CD8-positive, alpha-beta memory T cell (primary cell): Measurements from ENCODE around the gene LDB3. TPM values are rescaled to one million over a fixed set of nuclear protein-coding genes. Genes with fewer than 3 reads are reported as not detected.

ENCODE experiments used
- CTCF ChIA-PET: fragments of 350-600 bp; sonication (Branson Sonifier 250); formaldehyde crosslinking; loops from one replicate; lab custom pipeline; 2021; ENCODE audit warnings: antibody characterized with exemption; lab: Charles Lee
- POLR2A ChIA-PET: fragments of 350-600 bp; sonication (Branson Sonifier 250); formaldehyde crosslinking; loops from one replicate; lab custom pipeline; 2021; ENCODE audit warnings: antibody characterized with exemption; lab: Charles Lee
- DNase-seq, 5 donors: peaks; one replicate each; pipeline versions ENCODE4 v3.0.0 to v3.0.0-alpha.2; 2020 to 2022; ENCODE audit warnings: mixed read lengths in 1 of 5
- H3K27ac ChIP-seq: one replicate; pipeline ENCODE4 v1.7.0; 2013; ENCODE audit warnings: low read depth, mild to moderate bottlenecking, low read length, moderate library complexity
- H3K27me3 ChIP-seq: 2 replicates; pipeline ENCODE4 v1.7.0; 2013; ENCODE audit warnings: low read length, mild to moderate bottlenecking; ENCODE audit not compliant: insufficient read depth, poor library complexity, severe bottlenecking
- H3K36me3 ChIP-seq: 2 replicates; pipeline ENCODE4 v1.7.0; 2013; ENCODE audit warnings: mild to moderate bottlenecking, low read length, moderate library complexity; ENCODE audit not compliant: insufficient read depth
- H3K4me1 ChIP-seq: 2 replicates; pipeline ENCODE4 v1.7.0; 2013; ENCODE audit warnings: mild to moderate bottlenecking, low read length, moderate library complexity; ENCODE audit not compliant: insufficient read depth
- H3K4me3 ChIP-seq: 2 replicates; pipeline ENCODE4 v1.7.0; 2013; ENCODE audit warnings: mild to moderate bottlenecking, low read length
- H3K9me3 ChIP-seq: 2 replicates; pipeline ENCODE4 v1.7.0; 2013; ENCODE audit warnings: mild to moderate bottlenecking, low read length
- H3K27ac Mint-ChIP-seq, 8 donors: one replicate each; pipeline ENCODE4 v1.8.0; 2020 to 2021; ENCODE audit warnings: mixed read lengths in 8 of 8, mild to moderate bottlenecking in 6 of 8, inconsistent platforms in 3 of 8, moderate library complexity in 3 of 8
- H3K27me3 Mint-ChIP-seq, 2 donors: one replicate each; pipeline ENCODE4 v1.8.0; 2020 to 2021; ENCODE audit warnings: mixed read lengths in 2 of 2, mild to moderate bottlenecking in 1 of 2, moderate library complexity in 1 of 2
- H3K36me3 Mint-ChIP-seq, 3 donors: one replicate each; pipeline ENCODE4 v1.8.0; 2020 to 2021; ENCODE audit warnings: mixed read lengths in 3 of 3, inconsistent platforms in 1 of 3, mild to moderate bottlenecking in 1 of 3
- H3K4me1 Mint-ChIP-seq, 3 donors: one replicate each; pipeline ENCODE4 v1.8.0; 2020 to 2021; ENCODE audit warnings: mixed read lengths in 3 of 3, inconsistent platforms in 1 of 3, mild to moderate bottlenecking in 1 of 3
- H3K4me3 Mint-ChIP-seq, 7 donors: one replicate each; pipeline ENCODE4 v1.8.0; 2020 to 2021; ENCODE audit warnings: mixed read lengths in 7 of 7, mild to moderate bottlenecking in 6 of 7, moderate library complexity in 4 of 7, inconsistent platforms in 2 of 7
- H3K9me3 Mint-ChIP-seq, 5 donors: one replicate each; pipeline ENCODE4 v1.8.0; 2020 to 2022; ENCODE audit warnings: mixed read lengths in 5 of 5, mild to moderate bottlenecking in 3 of 5, moderate library complexity in 2 of 5, inconsistent platforms in 1 of 5
- polyA plus RNA-seq: library from polyadenylated mRNA; unstranded; fragments of 300-500 nt; fragmentation: Illumina TruSeq; gene quantifications from one replicate; pipeline ENCODE4 v1.2.3, GENCODE V29; 2021
- total RNA-seq, 2 experiments: library from RNA; stranded (reverse); gene quantifications; one replicate each; pipeline ENCODE4 v1.2.3, GENCODE V29; 2021

LDB3 gene
- total and polyA plus RNA-seq, 3 experiments from 2014 or later, result 0.04 to 0.07 TPM; not detected in 1

DNA sequence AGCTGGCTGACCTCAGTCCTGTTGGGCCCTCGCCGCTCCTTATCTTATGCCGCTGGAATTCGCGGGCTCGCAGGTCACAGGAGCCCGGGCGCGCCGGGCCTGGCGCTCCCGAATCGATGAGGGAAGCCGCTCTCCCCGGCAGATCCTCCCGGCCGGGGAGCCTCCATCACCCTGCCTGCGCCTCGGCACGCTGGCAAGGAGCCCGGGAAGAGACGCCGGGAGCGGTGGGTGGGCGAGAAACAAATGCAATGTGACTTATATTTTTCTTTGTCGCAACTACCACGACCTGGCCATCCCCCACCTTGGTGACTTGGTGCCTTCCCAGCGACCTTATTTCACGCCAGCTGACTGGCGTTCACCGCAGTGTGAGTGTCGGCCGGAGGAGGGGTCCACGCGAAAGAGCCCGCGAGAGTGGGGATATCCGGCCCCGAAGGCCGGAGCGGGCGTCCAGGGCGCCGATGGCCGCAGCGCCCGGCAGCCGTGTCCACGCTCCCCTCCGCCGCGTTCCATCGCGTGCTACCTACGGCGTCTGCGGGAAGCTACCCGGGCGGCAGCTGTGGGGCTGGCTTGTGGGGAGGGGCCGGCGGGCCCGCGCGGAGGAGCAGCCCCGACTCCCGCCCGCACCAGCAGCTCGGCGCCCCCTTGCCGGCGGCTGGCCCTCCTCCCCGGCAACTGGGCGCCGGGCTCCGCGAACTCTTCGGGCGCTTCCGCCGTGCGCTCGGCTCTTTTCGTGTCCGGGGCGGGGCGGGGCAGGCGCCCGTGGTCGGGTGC lies 87.6 kb downstream of the LDB3 start:
- H3K9me3 Mint-ChIP-seq, result no peaks in the 10 kb centered on the region
- Histone ChIP-seq H3K4me3 (peak overlapping the region; percentile 73), H3K9me3 (no peaks in the 10 kb centered on the region), H3K27ac (peak overlapping the region; percentile 79), H3K36me3 (no peaks in the 10 kb centered on the region), H3K4me1 (peaks cover 14% of the 10 kb centered on the region), H3K27me3 (no peaks in the 10 kb centered on the region)
- POLR2A ChIA-PET, result interaction anchor here (1.0 kb wide), 1 partner anchor 215 kb away, joined by 4 read pairs; no protein-coding TSS in a partner anchor
- peaks cover 1 to 8% of the 10 kb centered on the region in 2 donors for H3K27me3 Mint-ChIP-seq
- H3K4me3 Mint-ChIP-seq, result peak overlapping the region; percentile 84 to 94 (median 89)
- peaks cover 0 to 4% (median 0%) of the 10 kb centered on the region in 3 donors for H3K36me3 Mint-ChIP-seq
- DNase-seq, result peak; percentile 79 to 89 (median 85)
- H3K4me1 Mint-ChIP-seq, result peaks cover 26 to 53% (median 45%) of the 10 kb centered on the region in 3 donors
- H3K27ac Mint-ChIP-seq, result peak overlapping the region in 7 of 8 donors; percentile 41 to 87 (median 72)
- CTCF ChIA-PET, result no interaction called here

DNA sequence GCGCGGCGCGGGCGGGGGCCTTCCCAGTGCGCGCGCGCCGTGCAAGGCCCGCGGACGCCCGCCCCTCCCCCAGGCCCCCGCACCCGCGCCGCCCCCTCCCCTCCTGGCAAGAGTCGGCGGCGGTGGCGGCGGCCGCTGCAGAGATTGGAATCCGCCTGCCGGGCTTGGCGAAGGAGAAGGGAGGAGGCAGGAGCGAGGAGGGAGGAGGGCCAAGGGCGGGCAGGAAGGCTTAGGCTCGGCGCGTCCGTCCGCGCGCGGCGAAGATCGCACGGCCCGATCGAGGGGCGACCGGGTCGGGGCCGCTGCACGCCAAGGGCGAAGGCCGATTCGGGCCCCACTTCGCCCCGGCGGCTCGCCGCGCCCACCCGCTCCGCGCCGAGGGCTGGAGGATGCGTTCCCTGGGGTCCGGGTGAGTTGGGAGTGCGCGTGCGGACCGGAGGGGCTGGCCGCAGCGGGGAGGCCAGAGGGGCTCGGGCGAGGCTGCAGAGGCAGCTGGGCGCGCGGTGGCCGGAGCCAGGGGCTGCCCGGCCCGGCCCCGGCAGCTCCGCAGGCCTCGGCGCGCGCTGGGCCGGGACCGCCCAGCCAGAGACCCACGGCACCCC lies 88.3 kb downstream of the LDB3 start, which contains the start of gene BMPR1A:
BMPR1A (plus strand) TSS at position 109 of the 602 bp plus-strand sequence. CDS start 119,400 bp downstream, outside the sequence.
- Mint-ChIP-seq H3K4me3 (peak within 1 kb of the TSS; percentile 88 to 99 (median 93)), H3K9me3 (no peaks in the 10 kb centered on the region), H3K27ac (peak within 1 kb of the TSS; percentile 41 to 96 (median 88)), H3K36me3 (peaks cover 0 to 4% (median 0%) of the 10 kb centered on the region in 3 donors), H3K4me1 (peaks cover 26 to 60% (median 52%) of the 10 kb centered on the region in 3 donors), H3K27me3 (peaks cover 1 to 8% of the 10 kb centered on the region in 2 donors)
- Histone ChIP-seq H3K36me3 (no peaks in the 10 kb centered on the region), H3K27ac (peak within 1 kb of the TSS; percentile 79), H3K4me3 (peak within 1 kb of the TSS; percentile 73), H3K9me3 (no peaks in the 10 kb centered on the region), H3K4me1 (peaks cover 14% of the 10 kb centered on the region), H3K27me3 (no peaks in the 10 kb centered on the region)
- ChIA-PET CTCF (interaction anchor here (1.5 kb wide), 1 partner anchor 337 kb away, joined by 3 read pairs; no protein-coding TSS in a partner anchor), POLR2A (interaction anchor here (1.0 kb wide), 1 partner anchor 214 kb away, joined by 4 read pairs; no protein-coding TSS in a partner anchor)
- peak in 2 of 5 donors; percentile 4 to 14 for DNase-seq

DNA sequence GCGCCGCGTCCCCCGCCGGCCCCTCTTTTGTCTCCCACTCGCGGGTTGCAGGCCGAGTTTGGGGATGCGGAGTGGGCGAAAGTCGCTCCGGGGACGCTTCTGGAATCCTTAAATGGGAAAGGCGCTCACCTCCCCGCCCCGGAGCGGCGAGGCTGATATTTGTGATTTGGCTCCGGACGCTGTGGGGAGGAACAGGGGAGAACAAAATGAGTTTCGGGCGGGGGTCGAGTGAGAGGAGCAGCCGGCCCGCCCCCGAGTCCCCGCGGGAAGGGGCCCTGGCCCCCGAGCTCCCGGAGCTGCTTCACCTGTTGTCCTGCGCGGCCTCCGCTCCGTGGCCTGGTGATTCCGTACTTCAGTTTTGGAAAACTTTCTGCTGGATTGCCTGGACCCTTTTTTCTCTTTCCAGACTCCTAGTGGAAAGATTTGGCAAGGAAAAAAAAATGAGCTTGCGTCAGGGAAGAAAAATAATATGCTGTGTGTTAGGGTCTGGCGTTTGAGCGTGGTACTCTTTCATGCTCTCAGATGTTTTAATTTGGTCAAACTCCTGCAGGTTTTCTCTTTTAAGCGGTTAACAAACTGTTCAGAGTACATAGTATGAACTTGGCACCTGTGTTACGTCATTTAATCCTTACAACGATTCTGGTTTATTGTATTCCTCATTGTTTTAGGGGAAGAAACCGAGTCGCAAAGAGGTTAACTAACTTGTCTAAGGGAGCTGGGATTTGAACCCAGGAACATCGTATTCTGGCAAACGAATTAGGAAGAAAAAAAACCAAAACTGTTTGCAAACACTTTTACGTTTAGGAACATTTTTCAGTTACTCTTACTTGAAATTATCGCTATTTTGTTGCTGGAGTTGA lies 89.0 kb downstream of the LDB3 start:
- Mint-ChIP-seq H3K27me3 (peaks cover 2 to 8% of the 10 kb centered on the region in 2 donors), H3K4me1 (peaks cover 28 to 65% (median 57%) of the 10 kb centered on the region in 3 donors), H3K27ac (peak overlapping the region in 7 of 8 donors; percentile 30 to 96 (median 86)), H3K36me3 (peaks cover 0 to 4% (median 0%) of the 10 kb centered on the region in 3 donors), H3K4me3 (peak overlapping the region; percentile 88 to 99 (median 92)), H3K9me3 (no peaks in the 10 kb centered on the region)
- peak in 4 of 5 donors; percentile 2 to 16 (median 10) for DNase-seq
- no peaks in the 10 kb centered on the region for H3K9me3 ChIP-seq
- CTCF ChIA-PET, result interaction anchor here (1.5 kb wide), 1 partner anchor 336 kb away, joined by 3 read pairs; no protein-coding TSS in a partner anchor
- H3K27me3 ChIP-seq, result no peaks in the 10 kb centered on the region
- H3K36me3 ChIP-seq, result no peaks in the 10 kb centered on the region
- H3K27ac ChIP-seq, result peak overlapping the region; percentile 48
- peak overlapping the region; percentile 53 for H3K4me3 ChIP-seq
- peaks cover 14% of the 10 kb centered on the region for H3K4me1 ChIP-seq
- POLR2A ChIA-PET, result interaction anchor here (0.7 kb wide), 1 partner anchor 39 kb away, joined by 3 read pairs; no protein-coding TSS in a partner anchor

DNA sequence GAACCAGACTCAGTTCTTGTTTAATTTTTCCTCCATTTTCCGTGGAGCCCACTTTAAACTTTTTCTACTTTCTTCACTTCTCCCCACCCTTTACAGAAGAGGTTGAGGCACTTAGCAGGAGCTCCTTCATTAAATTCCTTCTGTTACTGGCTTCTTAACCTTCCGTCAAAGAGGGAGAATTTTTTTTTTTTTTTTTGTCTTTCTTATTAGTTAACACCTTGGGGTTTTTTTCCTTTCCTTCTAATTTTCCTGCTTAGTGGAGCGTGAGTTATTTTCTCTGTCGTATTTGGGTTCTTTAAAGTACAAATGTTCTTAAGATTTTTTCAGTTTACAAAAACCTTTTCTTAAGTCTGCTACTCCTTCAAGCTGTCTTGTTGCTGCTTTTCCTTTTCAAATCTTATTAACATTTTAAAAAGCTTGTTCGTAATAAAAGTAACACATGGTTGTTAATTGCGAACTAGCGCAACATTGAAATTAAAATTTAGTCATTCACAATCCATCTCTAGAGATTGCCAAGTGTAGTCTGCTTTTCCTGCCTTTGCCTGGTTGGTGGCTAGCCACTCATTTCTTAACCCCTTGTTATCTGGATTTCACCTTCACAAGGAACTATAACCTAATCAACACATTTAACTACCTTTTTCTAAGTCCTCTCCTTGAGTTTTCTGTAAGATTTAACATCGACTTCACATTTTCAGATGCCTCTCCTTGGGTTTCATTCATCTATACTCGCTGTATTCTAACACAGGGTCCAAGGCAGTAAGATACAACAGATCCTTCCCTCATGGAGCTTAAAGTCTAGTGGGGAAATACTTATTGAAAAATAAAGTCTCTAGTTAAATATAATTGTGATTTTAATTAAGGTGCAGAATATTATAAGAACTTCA lies 90.1 kb downstream of the LDB3 start:
- H3K27me3 Mint-ChIP-seq, result peaks cover 4 to 8% of the 10 kb centered on the region in 2 donors
- CTCF ChIA-PET, result no interaction called here

DNA sequence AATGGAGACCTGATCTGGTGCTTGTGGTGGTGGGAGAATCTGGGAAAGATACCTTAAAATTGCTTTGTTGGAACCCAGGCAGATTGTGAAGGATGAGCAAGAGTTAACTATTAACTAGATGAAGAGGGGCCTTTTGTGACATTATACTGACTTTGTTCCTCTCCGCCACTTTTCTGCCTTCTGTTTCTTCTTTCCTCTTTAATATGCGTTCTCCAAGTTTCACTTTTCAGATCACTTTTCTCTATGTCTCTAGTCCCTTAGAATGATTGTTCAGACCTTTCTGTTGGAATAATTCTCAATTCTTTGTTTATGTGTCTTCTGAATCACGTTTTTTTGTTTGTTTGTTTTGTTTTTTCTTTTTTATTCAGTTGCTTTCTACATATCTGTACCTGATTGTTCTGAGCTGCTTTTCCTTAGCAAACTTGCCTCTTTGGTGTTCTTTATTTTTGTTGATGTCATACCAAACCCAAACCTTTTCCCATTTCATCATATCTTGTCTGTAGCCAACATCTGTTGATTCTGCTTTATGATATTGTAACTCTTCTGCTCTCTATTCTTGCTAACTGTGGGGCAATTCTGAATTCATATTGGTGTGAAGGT lies 90.9 kb downstream of the LDB3 start:
- Histone ChIP-seq H3K27me3 (no peaks in the 10 kb centered on the region), H3K9me3 (no peaks in the 10 kb centered on the region), H3K4me3 (no peak overlapping the region), H3K36me3 (no peaks in the 10 kb centered on the region), H3K27ac (no peak overlapping the region), H3K4me1 (peaks cover 14% of the 10 kb centered on the region)
- peaks cover 0 to 4% (median 0%) of the 10 kb centered on the region in 3 donors for H3K36me3 Mint-ChIP-seq
- H3K4me1 Mint-ChIP-seq, result peaks cover 29 to 54% (median 53%) of the 10 kb centered on the region in 3 donors
- no peaks in the 10 kb centered on the region for H3K9me3 Mint-ChIP-seq
- peak overlapping the region in 1 of 8 donors; percentile 43 for H3K27ac Mint-ChIP-seq
- DNase-seq, result no peak
- CTCF ChIA-PET, result no interaction called here
- POLR2A ChIA-PET, result no interaction called here
- H3K27me3 Mint-ChIP-seq, result peaks cover 4 to 8% of the 10 kb centered on the region in 2 donors
- H3K4me3 Mint-ChIP-seq, result peak overlapping the region in 6 of 7 donors; percentile 3 to 99 (median 70)

More for the DNA sequence above, 90.1 kb downstream of the LDB3 start:
- peaks cover 29 to 55% (median 54%) of the 10 kb centered on the region in 3 donors for H3K4me1 Mint-ChIP-seq
- H3K9me3 Mint-ChIP-seq, result no peaks in the 10 kb centered on the region
- Histone ChIP-seq H3K27ac (peak overlapping the region; percentile 48), H3K27me3 (no peaks in the 10 kb centered on the region), H3K36me3 (no peaks in the 10 kb centered on the region), H3K9me3 (no peaks in the 10 kb centered on the region), H3K4me1 (peaks cover 14% of the 10 kb centered on the region), H3K4me3 (no peak overlapping the region)
- peak overlapping the region in 4 of 8 donors; percentile 8 to 73 (median 55) for H3K27ac Mint-ChIP-seq
- POLR2A ChIA-PET, result no interaction called here
- peak overlapping the region; percentile 88 to 99 (median 92) for H3K4me3 Mint-ChIP-seq
- DNase-seq, result no peak
- H3K36me3 Mint-ChIP-seq, result peaks cover 0 to 4% (median 0%) of the 10 kb centered on the region in 3 donors

DNA sequence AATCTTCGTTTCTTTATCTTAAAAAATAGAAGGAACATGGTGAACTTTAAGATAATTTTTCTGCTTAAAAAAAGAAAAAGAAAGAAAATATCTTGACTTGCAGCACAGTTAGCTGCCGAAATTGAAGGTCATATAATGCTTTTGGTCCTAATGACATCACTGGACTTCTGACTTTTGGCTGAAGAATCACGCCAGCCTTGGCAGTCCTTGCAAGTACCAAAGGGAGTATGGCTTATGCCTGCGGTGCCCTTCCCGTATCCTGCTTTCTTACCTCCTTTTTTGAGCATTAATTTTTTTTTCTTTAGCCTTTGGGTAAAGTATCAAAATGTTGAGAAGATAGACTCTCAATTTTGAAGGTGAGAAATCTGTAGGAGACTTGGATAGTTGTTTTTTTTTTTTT lies 95.1 kb downstream of the LDB3 start:
- Mint-ChIP-seq H3K36me3 (no peaks in the 10 kb centered on the region), H3K4me3 (no peak overlapping the region)
- no peaks in the 10 kb centered on the region for H3K36me3 ChIP-seq

More for the DNA sequence above, 95.1 kb downstream of the LDB3 start:
- no peaks in the 10 kb centered on the region for H3K27me3 ChIP-seq
- H3K27ac ChIP-seq, result no peak overlapping the region
- DNase-seq, result no peak
- CTCF ChIA-PET, result no interaction called here
- Mint-ChIP-seq H3K4me1 (peaks cover 25 to 50% (median 47%) of the 10 kb centered on the region in 3 donors), H3K27me3 (peaks cover 3 to 4% of the 10 kb centered on the region in 2 donors), H3K9me3 (no peaks in the 10 kb centered on the region), H3K27ac (no peak overlapping the region)
- H3K4me1 ChIP-seq, result no peaks in the 10 kb centered on the region
- no peak overlapping the region for H3K4me3 ChIP-seq
- POLR2A ChIA-PET, result no interaction called here
- H3K9me3 ChIP-seq, result no peaks in the 10 kb centered on the region
